Measurements from ENCODE around the gene ABHD2.
A peak's percentile ranks its signal among the peaks of the same experiment; 100 is the strongest.

ABHD2 gene

DNA sequence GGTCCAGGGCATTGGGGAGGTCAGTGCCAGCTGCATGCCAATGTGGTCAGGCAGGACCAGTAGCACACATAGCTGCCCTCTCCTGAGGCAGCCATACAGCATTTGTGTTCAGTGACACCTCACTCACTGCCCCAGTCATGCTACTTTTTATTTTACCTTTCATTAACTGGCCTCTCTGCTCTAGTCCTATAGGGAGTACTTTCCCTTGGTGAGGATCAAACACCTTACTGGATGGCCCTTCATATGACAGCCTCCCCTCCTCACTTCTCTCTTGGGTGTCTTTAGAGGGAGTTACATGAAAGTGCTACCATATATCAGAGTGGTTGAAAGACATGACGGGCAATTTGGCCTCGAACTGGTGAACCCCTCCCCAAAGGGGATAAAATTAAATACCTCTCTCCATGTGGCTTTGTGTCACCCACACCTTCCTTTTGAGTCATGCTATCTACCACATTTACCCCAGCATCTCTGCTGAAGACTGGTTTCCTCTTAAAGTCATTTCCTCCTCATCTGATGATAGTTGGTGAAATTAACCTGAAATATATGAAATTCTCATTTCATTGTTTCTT, 115.5 kb downstream of the ABHD2 start:
- TF ChIP-seq, protein P1, sequence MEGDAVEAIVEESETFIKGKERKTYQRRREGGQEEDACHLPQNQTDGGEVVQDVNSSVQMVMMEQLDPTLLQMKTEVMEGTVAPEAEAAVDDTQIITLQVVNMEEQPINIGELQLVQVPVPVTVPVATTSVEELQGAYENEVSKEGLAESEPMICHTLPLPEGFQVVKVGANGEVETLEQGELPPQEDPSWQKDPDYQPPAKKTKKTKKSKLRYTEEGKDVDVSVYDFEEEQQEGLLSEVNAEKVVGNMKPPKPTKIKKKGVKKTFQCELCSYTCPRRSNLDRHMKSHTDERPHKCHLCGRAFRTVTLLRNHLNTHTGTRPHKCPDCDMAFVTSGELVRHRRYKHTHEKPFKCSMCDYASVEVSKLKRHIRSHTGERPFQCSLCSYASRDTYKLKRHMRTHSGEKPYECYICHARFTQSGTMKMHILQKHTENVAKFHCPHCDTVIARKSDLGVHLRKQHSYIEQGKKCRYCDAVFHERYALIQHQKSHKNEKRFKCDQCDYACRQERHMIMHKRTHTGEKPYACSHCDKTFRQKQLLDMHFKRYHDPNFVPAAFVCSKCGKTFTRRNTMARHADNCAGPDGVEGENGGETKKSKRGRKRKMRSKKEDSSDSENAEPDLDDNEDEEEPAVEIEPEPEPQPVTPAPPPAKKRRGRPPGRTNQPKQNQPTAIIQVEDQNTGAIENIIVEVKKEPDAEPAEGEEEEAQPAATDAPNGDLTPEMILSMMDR (IDR thresholded peaks at IDR 0.05; ENCODE audit: borderline replicate concordance, extremely low read depth, low read length, poor library complexity, severe bottlenecking) = no peak
- no peak for TF ChIP-seq EZH2 (IDR thresholded peaks at IDR 0.05; ENCODE audit: borderline replicate concordance, low read depth, low read length, severe bottlenecking)
- Histone ChIP-seq H3K4me3 (ENCODE audit: low read depth in 1 of 2, low read length in 2 of 2) (no peak overlapping the region), H3K9me3 (ENCODE audit: insufficient read depth, low read length, severe bottlenecking) (no peaks in the 10 kb centered on the region), H3K27ac (ENCODE audit: low read length) (no peak overlapping the region), H2AFZ (ENCODE audit: low read depth, low read length) (no peak overlapping the region), H3K4me2 (ENCODE audit: insufficient read depth, low read length) (no peak overlapping the region), H3K4me1 (ENCODE audit: insufficient read depth, low read length) (peaks cover 7% of the 10 kb centered on the region), H3K36me3 (ENCODE audit: insufficient read depth, low read length) (no peaks in the 10 kb centered on the region), H3K79me2 (ENCODE audit: insufficient read depth, low read length) (no peaks in the 10 kb centered on the region), H3K27me3 (ENCODE audit: insufficient read depth, low read length, poor library complexity) (no peaks in the 10 kb centered on the region), H3K9ac (ENCODE audit: low read depth, low read length) (no peak overlapping the region), H4K20me1 (ENCODE audit: insufficient read depth, low read length) (no peaks in the 10 kb centered on the region)
- no peak for DNase-seq
- no peak for ATAC-seq (ENCODE audit: insufficient read depth, low read depth)

DNA sequence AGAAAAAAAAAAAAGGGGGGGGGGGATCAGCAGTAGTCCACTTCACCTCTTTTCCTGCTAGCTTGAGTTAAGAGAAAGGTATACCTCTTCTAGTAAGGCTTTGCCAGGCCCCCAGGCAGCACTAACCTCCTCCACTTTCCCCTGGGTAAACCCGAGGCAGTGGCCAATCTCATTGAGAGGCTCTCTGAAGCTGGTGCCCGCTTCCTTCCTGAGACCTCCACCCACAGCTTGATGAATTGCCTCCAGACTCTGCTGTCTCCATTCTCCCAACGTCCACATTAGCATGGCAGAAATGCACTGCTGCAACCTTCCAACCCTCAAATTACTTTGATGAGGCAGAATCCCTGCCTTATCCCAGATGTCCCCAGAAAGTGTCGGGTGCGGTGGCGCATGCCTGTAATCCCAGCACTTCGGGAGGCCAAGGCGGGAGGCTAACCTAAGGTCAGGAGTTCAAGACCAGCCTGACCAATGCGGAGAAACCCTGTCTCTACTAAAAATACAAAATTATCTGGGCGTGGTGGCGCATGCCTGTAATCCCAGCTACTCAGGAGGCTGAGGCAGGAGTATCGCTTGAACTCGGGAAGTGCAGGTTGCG, 117.8 kb downstream of the ABHD2 start:
- no peaks in the 10 kb centered on the region for H3K27me3 ChIP-seq (ENCODE audit: insufficient read depth, low read length, poor library complexity)
- no peaks in the 10 kb centered on the region for H3K36me3 ChIP-seq (ENCODE audit: insufficient read depth, low read length)
- H3K4me3 ChIP-seq (ENCODE audit: low read depth in 1 of 2, low read length in 2 of 2) = no peak overlapping the region
- H3K4me2 ChIP-seq (ENCODE audit: insufficient read depth, low read length) = no peak overlapping the region
- H3K79me2 ChIP-seq (ENCODE audit: insufficient read depth, low read length) = no peaks in the 10 kb centered on the region
- no peak overlapping the region for H3K9ac ChIP-seq (ENCODE audit: low read depth, low read length)
- no peak overlapping the region for H3K27ac ChIP-seq (ENCODE audit: low read length)
- H2AFZ ChIP-seq (ENCODE audit: low read depth, low read length) = no peak overlapping the region
- H3K9me3 ChIP-seq (ENCODE audit: insufficient read depth, low read length, severe bottlenecking) = no peaks in the 10 kb centered on the region
- H4K20me1 ChIP-seq (ENCODE audit: insufficient read depth, low read length) = no peaks in the 10 kb centered on the region
- no peak for DNase-seq
- no peak for ATAC-seq (ENCODE audit: insufficient read depth, low read depth)
- TF ChIP-seq EZH2 (IDR thresholded peaks at IDR 0.05; ENCODE audit: borderline replicate concordance, low read depth, low read length, severe bottlenecking) = no peak
- TF ChIP-seq, protein P1 (IDR thresholded peaks at IDR 0.05; ENCODE audit: borderline replicate concordance, extremely low read depth, low read length, poor library complexity, severe bottlenecking) = no peak
- peaks cover 7% of the 10 kb centered on the region for H3K4me1 ChIP-seq (ENCODE audit: insufficient read depth, low read length)

DNA sequence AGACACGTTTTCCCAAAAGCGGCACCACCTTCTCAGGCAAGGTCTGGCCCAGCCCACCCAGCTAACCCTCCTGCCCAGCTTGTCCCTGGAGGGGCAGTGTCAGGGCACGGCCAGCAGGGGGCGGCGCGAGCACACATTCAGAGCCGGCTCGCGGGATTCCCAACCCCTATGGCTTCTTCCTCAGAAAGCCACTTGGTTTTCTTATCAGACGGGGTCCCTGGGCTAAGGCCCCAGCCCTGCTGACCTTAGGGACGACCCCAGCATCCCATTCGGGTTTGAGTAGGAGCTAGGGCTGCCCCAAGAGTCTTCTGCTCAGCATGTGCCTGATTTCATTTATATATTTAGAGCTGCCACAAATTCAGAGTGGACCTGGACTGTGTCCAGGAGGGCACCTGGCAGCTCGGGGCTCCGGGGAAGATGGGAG, 118.7 kb downstream of the ABHD2 start:
- ATAC-seq (ENCODE audit: insufficient read depth, low read depth) = peak; percentile 95
- Histone ChIP-seq H3K36me3 (ENCODE audit: insufficient read depth, low read length) (no peaks in the 10 kb centered on the region), H3K27me3 (ENCODE audit: insufficient read depth, low read length, poor library complexity) (no peaks in the 10 kb centered on the region), H3K9ac (ENCODE audit: low read depth, low read length) (peak overlapping the region; percentile 43; the same call in 1 of the 2 replicates), H2AFZ (ENCODE audit: low read depth, low read length) (peak overlapping the region; percentile 74), H3K4me2 (ENCODE audit: insufficient read depth, low read length) (peak overlapping the region; percentile 60), H3K4me1 (ENCODE audit: insufficient read depth, low read length) (peaks cover 7% of the 10 kb centered on the region), H4K20me1 (ENCODE audit: insufficient read depth, low read length) (no peaks in the 10 kb centered on the region), H3K27ac (ENCODE audit: low read length) (no peak overlapping the region), H3K4me3 (ENCODE audit: low read depth in 1 of 2, low read length in 2 of 2) (peak overlapping the region in 1 of 2 experiments; percentile 39; a peak in 1 of 4 replicates), H3K79me2 (ENCODE audit: insufficient read depth, low read length) (no peaks in the 10 kb centered on the region), H3K9me3 (ENCODE audit: insufficient read depth, low read length, severe bottlenecking) (no peaks in the 10 kb centered on the region)
- peak; percentile 77 for DNase-seq
- TF ChIP-seq, protein P1 (IDR thresholded peaks at IDR 0.05; ENCODE audit: borderline replicate concordance, extremely low read depth, low read length, poor library complexity, severe bottlenecking) = peak; percentile 97
- TF ChIP-seq EZH2 (IDR thresholded peaks at IDR 0.05; ENCODE audit: borderline replicate concordance, low read depth, low read length, severe bottlenecking) = no peak

All from DND-41 (cell line).